ENCODE data around the gene PARVB.

PARVB gene

GRCh38 chr22:44221710-44222475 is 197.8 kb downstream of the PARVB start:
- no peak for DNase-seq

Data from NCI-H187 treated with DMSO at 0.1 percent for 48 hours (cell line).